HepG2 (cell line): ENCODE data around the gene CTNND1.

Experiments
- ATF2 ChIP-seq: sonication (generic); formaldehyde crosslinking; IDR thresholded peaks from 2 replicates; pipeline ENCODE4 v1.4.0; 2020; ENCODE audit warnings: missing genetic modification reagents
- CHD4 ChIP-seq: fragments of 200-600 bp; sonication (generic); IDR thresholded peaks from 2 replicates; pipeline ENCODE4 v1.7.0; 2017; ENCODE audit warnings: mild to moderate bottlenecking, low read length, borderline replicate concordance
- CTCF ChIP-seq: sonication (generic); formaldehyde crosslinking; IDR thresholded peaks from 2 replicates; pipeline ENCODE4 v1.5.0; 2020; ENCODE audit warnings: mild to moderate bottlenecking, missing genetic modification reagents, moderate library complexity
- KMT2A ChIP-seq: sonication (generic); formaldehyde crosslinking; IDR thresholded peaks from 2 replicates; pipeline ENCODE4 v1.4.0; 2020; ENCODE audit warnings: missing genetic modification reagents
- ZBTB2 ChIP-seq: sonication (generic); formaldehyde crosslinking; IDR thresholded peaks from 2 replicates; pipeline ENCODE4 v1.8.0; 2022; ENCODE audit warnings: low read depth, missing genetic modification reagents
- ZNF235 ChIP-seq: sonication (generic); formaldehyde crosslinking; IDR thresholded peaks from 2 replicates; pipeline ENCODE4 v1.8.1; 2023; ENCODE audit warnings: mild to moderate bottlenecking, missing genetic modification reagents, borderline replicate concordance
- ZNF326 ChIP-seq: sonication (generic); formaldehyde crosslinking; IDR thresholded peaks from 2 replicates; pipeline ENCODE4 v1.4.0; 2020; ENCODE audit warnings: missing genetic modification reagents, borderline replicate concordance

GRCh38 chr11:57762235-57762861 lies 746 bp downstream of the CTNND1 start:
- TF ChIP-seq ZNF326 (CRISPR knock-in tag) (no peak), KMT2A (CRISPR knock-in tag) (no peak; the same call in 1 of the 2 replicates), ZNF235 (no peak), ZBTB2 (CRISPR knock-in tag) (no peak), CHD4 (no peak), CTCF (CRISPR knock-in tag) (no peak), ATF2 (no peak)
